SK-N-SH treated with all-trans-retinoic acid at 6 μM for 48 hours (cell line): ENCODE measurements around the gene NOXA1.
"Not testable (repeated sequence)": the region's sequence is repeated elsewhere in the genome, so short reads cannot be mapped to it uniquely, and the experiment has no call there.

Experiments used
- ATAC-seq: fragments of 200-7000 bp; cut with Tn5 transposase; 3 replicates; pipeline ENCODE4 v1.9.1; 2020; ENCODE audit warnings: mild to moderate bottlenecking, moderate library complexity
- ARNTL ChIP-seq: fragments of 450-650 bp; formaldehyde crosslinking; IDR thresholded peaks from 2 replicates; pipeline ENCODE4 v1.5.0; 2020; ENCODE audit warnings: low read depth, mild to moderate bottlenecking, moderate library complexity, borderline replicate concordance
- BACH2 ChIP-seq: fragments of 250-450 bp; sonication (Bioruptor Pico); IDR thresholded peaks from 2 replicates; pipeline ENCODE4 v1.9.0; 2021; ENCODE audit warnings: mild to moderate bottlenecking, borderline replicate concordance
- CREB5 ChIP-seq: fragments of 250-450 bp; sonication (Bioruptor Pico); IDR thresholded peaks from 2 replicates; pipeline ENCODE4 v1.5.1; 2020; ENCODE audit warnings: low read depth, mild to moderate bottlenecking, moderate library complexity
- CSDC2 ChIP-seq: fragments of 250-450 bp; sonication (Bioruptor Pico); IDR thresholded peaks from 2 replicates; pipeline ENCODE4 v1.5.0; 2020; ENCODE audit warnings: mild to moderate bottlenecking, moderate library complexity
- CSRNP3 ChIP-seq: fragments of 250-450 bp; sonication (Bioruptor Pico); IDR thresholded peaks from 2 replicates; pipeline ENCODE4 v1.5.1; 2021; ENCODE audit warnings: mild to moderate bottlenecking, moderate library complexity
- ESRRG ChIP-seq: fragments of 250-450 bp; sonication (Bioruptor Pico); IDR thresholded peaks from 2 replicates; pipeline ENCODE4 v1.6.1; 2021; ENCODE audit warnings: mild to moderate bottlenecking
- GLIS3 ChIP-seq: fragments of 250-450 bp; sonication (Bioruptor Pico); IDR thresholded peaks from 2 replicates; pipeline ENCODE4 v1.5.0; 2020; ENCODE audit warnings: mild to moderate bottlenecking, moderate library complexity
- ISL1 ChIP-seq: fragments of 250-450 bp; sonication (Bioruptor Pico); IDR thresholded peaks from 2 replicates; pipeline ENCODE4 v2.1.2; 2022; ENCODE audit warnings: mild to moderate bottlenecking, moderate library complexity
- OSR1 ChIP-seq: fragments of 250-450 bp; sonication (Bioruptor Pico); IDR thresholded peaks from 2 replicates; pipeline ENCODE4 v1.8.0; 2022; ENCODE audit warnings: moderate library complexity, mild to moderate bottlenecking, inconsistent platforms
- PPARA ChIP-seq: fragments of 250-450 bp; sonication (Bioruptor Pico); IDR thresholded peaks from 2 replicates; pipeline ENCODE4 v1.5.0; 2020; ENCODE audit warnings: mild to moderate bottlenecking, borderline replicate concordance
- RARB ChIP-seq: fragments of 250-450 bp; sonication (Bioruptor Pico); IDR thresholded peaks from 2 replicates; pipeline ENCODE4 v1.8.0; 2021; ENCODE audit warnings: mild to moderate bottlenecking, moderate library complexity
- TCF4 ChIP-seq: fragments of 250-450 bp; sonication (Bioruptor Pico); IDR thresholded peaks from 2 replicates; pipeline ENCODE4 v1.8.0; 2021; ENCODE audit warnings: mild to moderate bottlenecking, moderate library complexity, borderline replicate concordance
- TOX ChIP-seq: fragments of 250-450 bp; sonication (Bioruptor Pico); IDR thresholded peaks from 2 replicates; pipeline ENCODE4 v1.8.0; 2021; ENCODE audit warnings: mild to moderate bottlenecking, moderate library complexity, borderline replicate concordance
- TSHZ2 ChIP-seq: fragments of 250-450 bp; sonication (Bioruptor Pico); IDR thresholded peaks from 2 replicates; pipeline ENCODE4 v1.5.0; 2020; ENCODE audit warnings: mild to moderate bottlenecking, moderate library complexity
- ZC3H10 ChIP-seq: fragments of 250-450 bp; sonication (Bioruptor Pico); IDR thresholded peaks from 2 replicates; pipeline ENCODE4 v1.5.1; 2021; ENCODE audit warnings: mild to moderate bottlenecking, moderate library complexity
- ZFP30 ChIP-seq: fragments of 450-650 bp; formaldehyde crosslinking; IDR thresholded peaks from 2 replicates; pipeline ENCODE4 v1.5.0; 2022; ENCODE audit warnings: mild to moderate bottlenecking, moderate library complexity
- ZNF70 ChIP-seq: fragments of 450-650 bp; formaldehyde crosslinking; IDR thresholded peaks from 2 replicates; pipeline ENCODE4 v1.5.0; 2020; ENCODE audit warnings: mild to moderate bottlenecking, moderate library complexity
- ZNF8 ChIP-seq: fragments of 450-650 bp; formaldehyde crosslinking; IDR thresholded peaks from 2 replicates; pipeline ENCODE4 v1.5.0; 2020; ENCODE audit warnings: mild to moderate bottlenecking, moderate library complexity

NOXA1 gene

GRCh38 chr9:137375321-137376058 lies 47.7 kb upstream of the NOXA1 start:
- ATAC-seq: no peak
- TF ChIP-seq ISL1 (CRISPR knock-in tag): no peak
- TF ChIP-seq ZNF8 (CRISPR knock-in tag): no peak
- TF ChIP-seq TCF4 (CRISPR knock-in tag): no peak
- TF ChIP-seq, all 23 proteins: peak for 0

GRCh38 chr9:137376386-137376785 lies 46.8 kb upstream of the NOXA1 start:
- ATAC-seq: no peak
- no peak for TF ChIP-seq ZC3H10 (CRISPR knock-in tag)
- no peak for TF ChIP-seq GLIS3 (CRISPR knock-in tag)
- no peak for TF ChIP-seq TSHZ2 (CRISPR knock-in tag)
- no peak for TF ChIP-seq ISL1 (CRISPR knock-in tag)
- TF ChIP-seq BACH2: no peak
- no peak for TF ChIP-seq ARNTL (CRISPR knock-in tag)
- no peak for TF ChIP-seq PPARA (CRISPR knock-in tag)
- no peak for TF ChIP-seq ZNF8 (CRISPR knock-in tag)
- TF ChIP-seq RARB (CRISPR knock-in tag): no peak
- TF ChIP-seq CREB5: no peak
- TF ChIP-seq CSRNP3: no peak
- TF ChIP-seq ESRRG (CRISPR knock-in tag): no peak
- no peak for TF ChIP-seq CSDC2 (CRISPR knock-in tag)

- not testable (repeated sequence) for ATAC-seq
These were observed 44.3 kb upstream of the NOXA1 start for GRCh38 chr9:137378688-137379410.

- TF ChIP-seq TSHZ2 (CRISPR knock-in tag) (no peak), CSRNP3 (no peak), ZNF8 (CRISPR knock-in tag) (no peak), OSR1 (CRISPR knock-in tag) (no peak), ZC3H10 (CRISPR knock-in tag) (no peak), ESRRG (CRISPR knock-in tag) (no peak), ARNTL (CRISPR knock-in tag) (no peak), TCF4 (CRISPR knock-in tag) (no peak), CREB5 (no peak), TOX (no peak), ZNF70 (CRISPR knock-in tag) (no peak), ZFP30 (no peak)
- ATAC-seq: no peak
These were observed 43.4 kb upstream of the NOXA1 start for GRCh38 chr9:137379761-137380161.
